Breast epithelium (tissue), 3 donors: ENCODE results near the gene TAF10.

Source experiments
- CTCF ChIP-seq, 3 donors: fragments of 450-650 bp; IDR thresholded peaks; one replicate each; pipeline ENCODE4 v1.5.1; 2016 to 2017; ENCODE audit warnings: antibody characterized with exemption in 3 of 3, mild to moderate bottlenecking in 3 of 3, moderate library complexity in 3 of 3
- POLR2A ChIP-seq: fragments of 450-650 bp; IDR thresholded peaks from one replicate; pipeline ENCODE4 v1.6.1; 2016; ENCODE audit warnings: antibody characterized with exemption, mild to moderate bottlenecking, moderate library complexity

GRCh38 chr11:6561288-6561687, 50.7 kb downstream of the TAF10 start:
- TF ChIP-seq CTCF (IDR thresholded peaks at IDR 0.05), result no peak
- TF ChIP-seq POLR2A, result no peak
